Stimulated activated CD8-positive, alpha-beta memory T cell treated with anti-CD3 and anti-CD28 coated beads, Interleukin-2, amount 100 ng/mL, for 48 hours (primary cell): ENCODE data around the gene TAGAP.
"Not testable (repeated sequence)": the region's sequence is repeated elsewhere in the genome, so short reads cannot be mapped to it uniquely, and the experiment has no call there.

Source experiments
- DNase-seq, 2 donors: peaks; one replicate each; pipeline ENCODE4 v3.0.0-alpha.2; 2020; ENCODE audit warnings: low read depth in 2 of 2

Gene TAGAP

DNA sequence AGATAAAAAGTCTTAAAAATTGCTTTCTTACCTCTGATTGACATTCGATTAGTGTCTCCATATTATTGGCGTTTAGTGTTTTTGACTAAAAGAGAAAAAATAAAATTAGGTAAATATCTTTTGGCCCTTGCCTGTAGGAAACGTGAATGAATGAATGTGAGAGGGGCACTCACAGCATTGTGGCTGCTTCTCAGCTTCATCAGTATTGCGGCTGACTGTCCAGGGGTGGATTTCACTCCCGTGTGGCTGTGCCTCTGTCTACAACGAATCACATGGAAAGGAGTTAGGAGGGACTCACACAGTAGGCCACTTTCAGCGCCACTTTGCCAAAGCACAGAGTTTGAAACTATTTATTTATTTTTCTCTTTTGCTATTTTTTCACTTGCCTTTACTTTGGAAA is 844 bp downstream of the TAGAP start:
- DNase-seq: no peak

DNA sequence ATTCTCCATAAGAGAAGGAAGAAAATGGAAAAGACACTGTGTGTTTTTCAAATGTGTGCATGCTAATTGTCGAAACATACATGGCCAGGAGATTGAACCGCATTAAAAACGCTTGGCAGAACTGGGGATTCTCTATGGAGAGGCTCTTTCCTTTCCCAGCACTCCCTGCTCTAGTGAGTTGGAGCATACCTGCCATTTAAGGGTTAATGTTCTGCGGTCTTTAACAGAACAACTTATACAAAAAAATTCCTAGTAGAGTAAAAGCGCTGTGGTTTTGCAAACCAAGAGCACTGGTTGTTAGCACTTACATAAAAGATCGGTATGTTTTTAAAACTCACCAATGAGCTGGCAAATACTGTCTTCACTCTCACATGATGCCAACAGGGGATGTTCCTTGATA is 1.5 kb downstream of the TAGAP start:
- DNase-seq: no peak

DNA sequence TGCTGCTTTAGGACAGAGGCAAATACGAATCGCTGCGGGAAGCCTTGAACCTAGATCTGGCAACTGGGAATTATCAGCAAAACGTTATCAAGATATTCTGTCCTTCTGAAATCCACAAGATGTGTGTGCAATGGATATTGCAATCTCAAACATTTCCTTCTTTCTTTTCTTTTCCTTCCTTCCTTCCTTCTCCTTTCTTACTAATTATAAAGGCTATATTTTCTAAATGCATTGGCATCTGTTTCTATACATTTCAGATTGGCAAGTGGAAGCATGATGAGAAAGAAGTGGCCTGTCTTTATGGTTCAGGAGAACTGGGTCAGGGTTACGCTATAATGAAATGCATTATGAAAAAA is 2.0 kb downstream of the TAGAP start:
- no peak for DNase-seq

DNA sequence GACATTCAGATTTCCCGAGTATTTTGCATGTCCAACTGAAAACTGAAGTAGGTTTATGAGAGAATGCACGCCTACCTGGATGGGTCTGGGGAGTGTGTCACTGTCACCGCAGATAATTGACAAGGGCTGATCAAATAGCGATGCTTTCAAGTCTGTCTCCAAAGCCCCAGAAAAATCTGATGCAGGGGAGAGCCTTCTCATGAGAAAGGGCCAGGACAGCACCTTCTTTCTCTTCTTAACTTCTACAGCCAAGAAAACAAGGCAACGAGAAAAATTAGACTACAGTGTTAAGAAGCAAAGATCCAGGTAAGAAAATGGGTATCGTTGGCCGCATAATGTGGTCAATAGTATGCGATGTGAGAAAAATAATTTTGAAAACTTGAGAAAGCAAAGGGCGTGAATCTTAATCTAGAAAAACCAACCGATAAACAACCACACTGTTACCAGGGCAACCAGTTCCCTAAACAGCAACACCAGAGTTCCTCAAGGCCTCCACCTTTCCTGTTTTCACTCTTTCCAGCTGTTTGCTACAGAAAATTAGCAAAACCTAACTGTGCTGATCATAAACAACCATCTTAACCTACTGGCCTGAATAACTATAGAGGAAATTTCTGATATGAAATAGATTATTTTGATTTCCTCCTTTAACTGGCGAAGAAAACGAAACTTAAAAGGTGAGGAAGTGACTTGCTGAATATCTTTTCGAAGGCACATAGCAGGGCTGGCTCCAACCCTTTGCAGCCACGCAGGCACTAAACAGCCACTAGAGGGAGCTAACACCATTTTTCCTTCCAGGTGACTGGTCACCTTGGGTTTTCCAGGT is 2.6 kb downstream of the TAGAP start:
- DNase-seq: peak in 1 of 2 donors; percentile 49

DNA sequence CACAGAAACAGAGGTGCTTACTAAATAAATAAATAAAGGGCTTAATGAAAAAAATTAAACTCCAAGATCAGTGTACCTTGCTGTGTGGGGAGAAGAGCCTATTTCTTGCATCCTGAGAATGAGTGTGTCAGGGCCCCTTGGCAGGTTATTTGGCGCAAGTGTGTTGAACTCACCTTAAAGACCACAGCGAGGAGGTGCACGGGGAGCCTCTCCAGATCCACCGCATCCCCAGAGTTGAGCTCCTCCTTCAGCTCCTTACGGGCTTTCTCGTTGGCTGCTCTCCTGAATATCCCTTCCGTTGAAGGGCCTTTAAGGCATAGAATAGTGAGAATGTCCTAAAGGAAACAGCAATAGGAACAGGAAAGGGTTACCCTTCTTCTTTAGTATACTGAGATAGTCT is 3.6 kb downstream of the TAGAP start:
- DNase-seq: no peak

DNA sequence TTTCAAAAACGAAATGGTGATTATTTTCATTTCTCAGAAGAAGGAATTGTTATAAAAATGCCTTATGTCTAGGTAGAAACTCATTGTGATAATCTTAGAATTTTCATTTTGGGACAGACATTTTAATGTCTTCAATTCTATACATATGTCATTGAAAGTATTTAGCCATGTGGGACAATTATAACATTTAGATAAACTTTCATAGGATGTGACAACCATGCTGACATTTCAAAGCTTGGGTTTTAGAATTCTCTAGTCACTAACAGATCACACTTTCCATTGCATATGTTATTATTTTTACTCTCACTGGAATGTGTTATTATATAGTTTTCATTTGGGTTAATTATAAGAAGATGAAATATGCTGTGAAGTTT is 4.9 kb downstream of the TAGAP start:
- DNase-seq: no peak

DNA sequence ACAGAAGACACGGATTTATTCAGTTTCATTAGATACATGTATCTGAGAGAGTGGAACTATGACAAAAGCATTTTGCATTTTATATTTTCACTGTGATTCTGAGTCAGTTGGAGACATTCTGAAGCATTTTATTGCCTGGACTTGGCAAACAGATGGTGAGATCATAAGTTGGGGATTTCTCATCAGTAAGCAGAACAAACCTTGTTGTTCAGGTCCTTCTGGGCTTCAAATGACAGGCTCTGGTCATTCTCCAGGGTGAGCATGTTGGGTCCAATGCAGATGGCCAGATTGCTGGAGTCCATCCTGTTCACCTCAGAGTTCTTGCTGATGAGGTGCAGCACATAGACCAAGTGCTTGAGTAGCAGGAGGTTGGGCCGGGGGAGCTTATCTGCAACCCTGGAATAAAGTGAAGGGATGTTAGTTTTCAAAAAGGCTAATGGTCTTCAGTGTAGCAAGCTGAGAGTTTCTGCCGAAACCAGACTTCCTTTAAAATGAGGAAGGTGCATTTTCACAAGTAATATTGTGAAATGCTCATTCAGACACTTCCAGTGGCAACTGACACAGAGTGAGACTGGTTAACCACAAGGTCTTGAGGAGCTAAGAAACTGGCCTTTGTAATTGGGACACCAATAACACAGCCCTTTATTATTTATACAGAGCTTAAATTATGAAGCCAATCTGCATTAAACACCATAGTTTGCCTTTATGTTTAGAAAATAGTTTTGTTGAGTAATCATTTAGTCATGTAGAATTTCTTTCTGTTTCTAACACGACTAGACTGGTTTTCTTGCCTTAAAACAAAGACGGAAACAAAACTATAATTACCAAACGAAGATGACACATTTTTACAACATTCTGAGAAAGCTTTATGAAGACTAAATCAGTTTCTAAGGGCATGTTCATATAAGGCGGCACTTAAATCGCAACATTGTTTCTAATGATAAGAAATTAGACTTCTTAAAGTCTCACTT is 5.6 kb downstream of the TAGAP start:
- DNase-seq: no peak

DNA sequence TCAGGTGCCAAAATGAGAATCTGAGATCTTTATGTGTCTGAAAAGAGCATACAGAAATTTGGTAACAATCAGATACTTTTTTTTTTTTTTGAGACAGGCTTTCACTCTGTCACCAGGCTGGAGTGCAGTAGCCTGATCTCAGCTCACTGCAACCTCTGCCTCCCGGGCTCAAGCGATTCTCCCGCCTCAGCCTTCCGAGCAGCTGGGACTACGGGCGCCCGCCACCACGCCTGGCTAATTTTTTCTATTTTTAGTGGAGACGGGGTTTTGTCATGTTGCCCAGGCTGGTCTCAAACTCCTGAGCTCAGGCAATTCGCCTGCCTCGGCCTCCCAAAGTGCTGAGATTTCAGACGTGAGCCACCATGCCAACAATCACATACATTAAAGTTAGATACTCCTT is 6.5 kb downstream of the TAGAP start:
- not testable (repeated sequence) for DNase-seq

DNA sequence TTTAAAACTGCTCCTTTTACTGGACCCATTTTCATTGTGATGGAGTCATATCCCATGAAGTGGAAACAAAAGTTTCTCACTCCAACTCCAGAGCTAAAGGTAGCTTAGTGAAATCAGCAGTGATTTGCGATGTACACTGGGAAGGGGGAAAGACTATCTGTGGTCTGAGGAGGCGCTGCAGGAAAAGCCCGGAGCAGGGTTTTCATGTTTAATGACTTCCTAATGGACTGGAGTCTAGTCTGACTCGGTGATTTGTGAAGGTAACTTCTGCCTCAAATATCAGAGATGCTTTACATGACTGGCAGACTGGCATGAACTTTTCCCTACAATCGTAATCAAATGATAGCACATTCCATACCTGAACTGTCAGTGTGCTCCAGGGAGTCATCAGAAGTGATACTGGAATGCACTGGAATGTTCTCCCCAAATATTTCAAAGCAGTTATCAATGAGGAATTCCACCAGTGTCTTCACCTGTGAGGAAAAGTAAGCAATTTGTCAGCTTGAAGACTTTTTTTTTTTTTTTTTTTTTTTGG is 7.0 kb downstream of the TAGAP start:
- DNase-seq: no peak

DNA sequence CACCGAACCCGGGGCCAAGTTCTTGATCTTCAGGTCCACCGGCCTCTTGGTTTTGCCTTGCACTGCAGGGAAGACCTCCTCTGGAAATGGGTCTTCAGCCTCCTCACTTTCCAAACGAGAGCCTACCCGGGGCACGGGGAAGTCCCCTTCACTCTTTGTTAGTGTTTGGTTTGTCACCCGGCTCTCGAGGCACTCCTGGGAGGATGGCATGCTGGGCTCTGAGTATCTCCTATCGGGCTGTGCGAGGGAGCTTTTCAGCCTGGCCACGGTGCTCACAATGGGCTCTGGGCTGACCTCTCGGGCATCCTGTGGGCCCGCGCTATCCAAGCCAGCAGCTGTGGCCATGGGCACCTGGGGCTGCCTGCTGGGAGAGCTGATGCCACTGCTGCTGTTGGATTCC is 8.1 kb downstream of the TAGAP start:
- DNase-seq: no peak

DNA sequence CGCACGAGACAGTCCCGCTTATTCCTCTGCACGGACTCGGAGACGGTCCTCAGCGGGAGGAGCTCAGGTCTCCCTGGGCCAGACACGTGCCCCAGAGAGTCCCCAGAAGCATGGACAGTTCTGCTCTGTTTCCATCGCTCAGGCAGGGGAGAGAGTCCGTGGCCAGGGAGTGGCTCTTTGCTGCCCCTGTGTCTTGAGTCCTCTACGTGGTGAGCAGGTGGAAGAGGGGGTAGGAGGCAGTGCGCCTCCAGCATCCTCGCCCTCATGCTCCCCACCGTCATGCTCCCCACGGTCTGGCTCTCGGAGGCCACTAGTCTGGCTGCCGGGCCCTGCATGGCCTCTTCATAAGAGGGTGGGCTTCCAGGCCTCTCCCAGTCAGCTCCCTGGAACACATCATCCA is 8.9 kb downstream of the TAGAP start:
- no peak for DNase-seq

DNA sequence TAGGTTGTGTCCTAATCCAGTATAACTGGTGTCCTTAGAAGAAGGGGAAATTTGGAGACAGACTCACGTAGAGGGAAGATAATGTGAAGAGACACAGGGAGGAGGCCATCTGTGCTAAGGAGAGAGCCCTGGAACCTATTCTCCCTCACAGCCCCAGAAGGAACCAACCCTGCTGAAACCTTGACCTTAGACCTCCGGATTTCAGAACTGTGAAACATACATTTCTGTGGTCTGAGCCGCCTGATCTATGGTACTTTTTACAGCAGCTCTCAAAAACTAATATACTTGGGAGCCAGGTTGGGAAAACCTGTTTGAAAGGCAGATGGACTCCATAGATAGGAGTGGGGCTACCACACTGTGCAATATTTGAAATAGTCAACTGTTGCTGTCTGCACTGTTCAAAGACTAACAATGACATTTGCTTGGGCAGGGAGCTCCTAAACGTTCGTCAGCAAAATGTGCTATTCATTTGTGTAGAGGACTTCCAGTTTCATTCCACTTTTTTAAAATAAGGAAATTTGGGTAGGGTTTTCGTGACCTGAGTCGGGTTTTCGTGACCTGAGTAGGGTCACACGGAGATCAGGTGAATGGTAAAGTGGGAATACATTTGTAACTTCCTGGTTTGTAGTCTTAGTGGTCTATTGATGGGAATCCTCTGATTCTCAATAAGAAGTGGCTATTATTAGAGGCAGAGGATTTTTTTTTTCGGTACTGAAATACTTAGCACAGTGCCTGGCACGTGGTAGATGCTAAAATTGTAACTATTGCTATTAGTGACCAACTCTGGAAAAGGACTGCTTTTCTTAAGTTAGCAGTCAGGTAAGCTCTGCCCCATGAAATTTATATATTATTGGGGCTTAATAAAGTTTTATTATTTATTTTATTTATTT is 11.4 kb downstream of the TAGAP start:
- DNase-seq: no peak

DNA sequence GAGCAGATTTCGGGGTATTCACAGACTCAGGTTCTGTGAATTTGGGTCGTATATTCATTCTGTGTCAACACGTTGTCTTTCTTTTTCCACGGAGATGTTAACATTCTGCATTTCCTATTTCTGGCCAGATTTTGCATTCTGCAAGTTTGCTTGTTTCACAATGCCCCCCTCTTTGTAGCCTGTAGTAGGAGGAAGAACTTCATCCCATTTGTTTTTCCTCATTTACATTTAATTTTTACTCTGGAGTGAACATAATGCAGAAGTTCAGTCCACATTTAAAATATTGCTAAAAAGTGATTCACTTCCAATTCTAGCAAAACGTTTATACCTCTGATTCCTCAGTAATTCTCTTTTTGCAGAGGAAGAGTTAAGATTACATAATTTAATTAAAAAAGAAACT is 12.9 kb downstream of the TAGAP start:
- DNase-seq: no peak

DNA sequence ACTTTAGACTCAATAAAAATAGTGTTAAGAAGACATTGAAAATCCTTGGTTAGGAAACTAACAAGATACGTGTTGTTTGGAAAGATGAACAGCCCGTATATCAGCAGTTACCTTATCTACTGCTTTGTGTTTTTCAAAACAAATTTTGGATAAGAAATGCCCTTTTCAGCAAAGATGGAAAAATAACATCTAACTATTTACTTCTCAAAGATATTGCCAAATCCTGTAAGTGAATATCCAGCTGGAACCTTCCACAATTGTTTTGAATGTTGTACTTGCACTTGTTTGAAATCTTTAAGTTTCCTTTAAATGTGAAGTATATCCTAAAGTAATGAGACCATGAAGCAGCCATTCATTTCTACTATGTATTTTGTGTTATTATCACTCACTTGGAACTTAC is 14.6 kb downstream of the TAGAP start:
- no peak for DNase-seq

DNA sequence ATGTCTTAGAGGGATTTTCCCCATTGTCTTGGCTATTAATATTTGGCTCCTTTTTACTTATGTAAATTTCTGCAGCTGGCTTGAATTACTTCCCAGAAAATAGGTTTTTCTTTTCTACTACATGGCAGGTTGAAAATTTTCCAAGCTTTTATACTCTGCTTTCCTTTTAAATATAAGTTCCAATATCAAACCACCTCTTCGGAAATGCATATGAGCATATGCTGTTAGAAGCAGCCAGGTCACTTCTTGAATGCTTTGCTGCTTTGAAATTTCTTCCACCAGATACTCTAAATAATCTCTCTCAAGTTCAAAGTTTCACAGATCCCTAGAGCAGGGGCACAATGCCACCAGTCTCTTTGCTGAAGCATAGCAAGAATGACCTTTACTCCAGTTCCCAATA is 19.6 kb downstream of the TAGAP start:
- DNase-seq: not testable (repeated sequence)

DNA sequence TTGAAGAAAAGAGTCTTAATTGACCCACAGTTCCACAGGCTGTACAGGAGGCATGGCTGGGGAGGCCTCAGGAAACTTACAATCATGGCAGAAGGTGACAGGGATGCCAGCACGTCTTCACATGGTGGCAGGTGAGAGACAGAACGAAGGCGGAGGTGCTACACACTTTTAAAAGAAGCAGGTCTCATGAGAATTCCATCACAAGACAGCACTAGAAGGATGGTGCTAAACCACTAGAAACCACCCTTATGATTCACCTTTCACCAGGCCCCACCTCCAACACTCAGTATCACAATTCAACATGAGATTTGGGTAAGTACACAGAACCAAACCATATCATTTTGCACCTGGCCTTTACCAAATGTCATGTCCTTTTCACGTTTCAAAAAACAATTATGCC is 20.9 kb downstream of the TAGAP start:
- DNase-seq: no peak

DNA sequence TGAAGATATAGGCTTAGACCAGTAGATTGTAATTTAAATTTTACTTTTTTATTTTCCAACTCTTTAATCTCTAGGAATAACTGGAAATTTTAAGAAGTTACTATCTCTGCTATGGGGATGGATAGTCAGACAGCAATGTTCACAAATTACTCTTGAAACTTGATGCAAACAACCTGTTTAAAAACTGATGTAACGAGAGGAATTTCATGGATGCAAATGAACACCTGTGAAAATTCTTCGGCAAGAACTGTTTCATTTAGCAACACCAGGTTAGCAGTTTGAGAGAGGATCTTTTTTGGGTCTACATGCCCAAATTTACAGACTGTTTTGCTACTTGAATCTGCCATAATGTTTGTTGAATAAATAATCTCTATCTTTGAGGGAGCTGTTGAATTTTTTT is 24.8 kb downstream of the TAGAP start:
- no peak for DNase-seq

DNA sequence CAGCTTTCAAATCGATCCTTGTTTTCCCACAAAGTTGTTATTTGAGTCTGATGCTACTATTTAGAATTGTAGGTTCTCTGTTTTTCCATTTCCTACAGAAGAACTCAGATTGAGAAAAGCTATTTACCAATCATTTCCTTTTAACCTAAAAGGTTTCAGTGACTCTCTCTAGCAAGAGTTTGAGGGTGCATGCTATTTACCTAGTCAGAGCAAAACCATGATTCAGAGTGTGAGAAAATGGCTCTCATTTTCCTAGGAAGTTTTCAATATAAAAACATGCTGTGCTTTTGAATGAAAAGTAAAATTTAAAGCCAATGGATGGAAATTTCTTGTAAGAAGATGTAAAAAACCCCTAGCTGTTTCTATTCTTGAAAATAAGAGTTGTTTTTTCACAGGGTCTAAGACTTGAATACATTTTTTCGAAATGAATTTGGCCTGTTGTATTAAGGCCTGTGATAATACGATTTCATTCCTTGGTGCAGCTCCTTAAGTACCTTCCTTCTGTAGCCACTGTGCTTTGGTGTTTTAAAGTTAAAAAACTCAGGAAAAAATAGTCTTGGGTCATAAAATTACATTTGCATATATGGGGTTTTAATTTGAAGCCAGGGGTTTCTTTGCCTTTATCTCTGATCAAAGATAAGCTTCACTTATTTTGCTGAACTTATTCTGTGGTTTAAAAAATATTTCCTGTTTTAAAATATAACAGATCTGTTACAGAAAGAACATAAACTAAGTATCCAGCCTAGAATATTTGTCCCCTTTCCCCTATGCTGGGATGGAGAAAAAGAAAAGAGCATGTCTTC is 26.8 kb downstream of the TAGAP start:
- DNase-seq: no peak

DNA sequence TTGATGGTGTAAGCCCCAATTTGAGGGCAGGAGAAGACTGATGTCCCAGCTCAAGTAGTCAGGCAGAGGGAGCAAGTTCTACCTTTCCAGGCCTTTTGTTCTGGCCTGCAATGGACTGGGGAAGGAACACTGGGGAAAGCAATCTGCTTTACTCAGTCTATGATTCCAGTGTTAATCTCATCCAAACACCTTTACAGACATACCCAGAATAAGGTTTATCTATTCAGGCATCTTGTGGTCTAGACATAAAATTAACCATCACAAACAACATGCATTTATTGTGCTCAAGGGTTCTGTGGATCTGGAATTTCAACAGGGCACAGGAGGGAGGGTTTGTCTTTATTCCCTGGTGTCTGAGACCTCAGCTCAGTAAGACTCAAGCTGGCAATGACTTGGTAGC is 30.4 kb downstream of the TAGAP start:
- no peak for DNase-seq

DNA sequence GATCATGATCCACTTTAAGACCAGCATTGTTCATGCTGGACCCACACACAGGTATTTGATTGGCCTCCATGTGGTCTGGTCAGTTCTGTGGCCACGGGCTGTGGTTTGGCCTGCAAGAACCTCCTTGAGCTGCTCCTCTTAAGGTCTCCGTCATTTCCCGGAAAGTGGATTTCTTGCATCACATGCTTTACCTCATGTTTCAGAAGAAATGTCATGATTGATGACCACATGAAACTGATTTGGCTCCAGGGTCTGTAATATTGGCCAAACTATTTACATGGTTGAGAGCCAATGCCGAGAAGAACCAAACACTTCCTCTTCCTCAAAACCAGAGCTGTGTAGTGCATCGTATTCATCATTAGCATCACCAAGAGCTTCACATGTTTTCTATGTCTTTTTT is 31.6 kb downstream of the TAGAP start:
- DNase-seq: no peak

DNA sequence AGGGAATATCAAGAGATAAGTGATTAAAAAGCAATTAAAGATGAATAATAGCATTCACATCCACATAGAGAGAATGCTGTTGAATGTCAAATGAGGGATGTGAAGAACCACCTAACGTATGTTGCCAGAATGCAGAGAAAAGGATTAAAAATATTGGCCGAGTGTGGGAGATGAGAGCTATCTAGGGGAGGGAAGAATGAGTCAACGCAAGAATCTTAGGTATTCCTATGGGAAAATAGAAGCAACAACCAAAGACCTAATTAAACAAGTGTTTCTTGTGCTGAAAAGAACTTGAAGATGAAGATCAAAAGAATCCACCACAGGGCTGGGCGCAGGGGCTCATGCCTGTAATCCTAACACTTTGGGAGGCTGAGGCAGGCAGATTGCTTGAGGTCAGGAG is 32.6 kb downstream of the TAGAP start:
- DNase-seq: no peak
